Esophagus squamous epithelium (tissue), 4 donors: ENCODE measurements around the gene MPPED2.

Experiments
- CTCF ChIP-seq, 6 experiments: fragments of 450-650 bp in 4 of 6; fragments of 200-600 bp in 2 of 6; sonication (generic) in 2 of 6; IDR thresholded peaks; one replicate each; pipeline ENCODE4 v1.5.1; 2016 to 2019; ENCODE audit warnings: antibody characterized with exemption in 6 of 6, mild to moderate bottlenecking in 4 of 6, moderate library complexity in 4 of 6
- POLR2A ChIP-seq, 4 donors: fragments of 450-650 bp; IDR thresholded peaks; one replicate each; pipeline ENCODE4 v1.6.1; 2017; ENCODE audit warnings: antibody characterized with exemption in 4 of 4, mild to moderate bottlenecking in 4 of 4, moderate library complexity in 3 of 4

GRCh38 chr11:30392221-30392784 is 193.8 kb downstream of the MPPED2 start:
- TF ChIP-seq CTCF (IDR thresholded peaks at IDR 0.05) (no peak), POLR2A (IDR thresholded peaks at IDR 0.05) (no peak)
